H1 (cell line): Measurements from ENCODE around the gene LGALS12. TPM values are rescaled to one million over a fixed set of nuclear protein-coding genes. Genes with fewer than 3 reads are reported as not detected.

Source experiments
- FOSL1 ChIP-seq: IDR thresholded peaks from 2 replicates; pipeline ENCODE4 v1.6.1; 2011; ENCODE audit warnings: mild to moderate bottlenecking, low read depth, low read length, moderate library complexity; ENCODE audit not compliant: insufficient read depth
- SP1 ChIP-seq: IDR thresholded peaks from 2 replicates; pipeline ENCODE4 v1.6.1; 2011; ENCODE audit warnings: low read depth, low read length
- SUZ12 ChIP-seq: fragments of 200-600 bp; sonication (generic); IDR thresholded peaks from 2 replicates; pipeline ENCODE4 v1.6.1; 2012; ENCODE audit warnings: mild to moderate bottlenecking, inconsistent platforms, low read length, moderate library complexity, mixed read lengths
- TAF7 ChIP-seq: optimal IDR thresholded peaks from 2 replicates; pipeline ENCODE3; 2011; ENCODE audit warnings: low read depth, mild to moderate bottlenecking, inconsistent platforms, low read length, moderate library complexity, borderline replicate concordance
- polyA plus RNA-seq, 7 experiments: library from polyadenylated mRNA; depleted of rRNA in 3 of 7; stranded (reverse) in 5 of 7; unstranded in 2 of 7; fragments of >200 nt in 5 of 7; fragments of 200-250 nt in 2 of 7; gene quantifications; 1 replicate in 5 of 7; 2 replicates in 1 of 7; 4 replicates in 1 of 7; pipeline versions ENCODE4 v1.2.1 to v1.2.3, GENCODE V29; 2011 to 2013; ENCODE audit warnings: missing spikeins in 2 of 7, mixed read lengths in 2 of 7
- total RNA-seq: library from RNA; stranded (reverse); fragmentation: NEBNext Ultra II Directional; extraction: Animal tissue kit (Norgen Biotek cat#: 25700); gene quantifications from 2 replicates; pipeline ENCODE4 v1.2.1, GENCODE V29; 2021
- TF ChIP-seq, protein P1 (sequence below): fragments of 300-600 bp; sonication (generic); IDR thresholded peaks from 2 replicates; pipeline ENCODE4 v1.7.1; 2012; ENCODE audit warnings: low read length, moderate library complexity, mild to moderate bottlenecking, inconsistent platforms; ENCODE audit not compliant: insufficient replicate concordance

Gene LGALS12
- total and polyA plus RNA-seq, 2 of the 8 experiments (the other 6 are each of a cell fraction or from before 2014, with no cell fraction given), result 1.6 to 2.9 TPM

DNA sequence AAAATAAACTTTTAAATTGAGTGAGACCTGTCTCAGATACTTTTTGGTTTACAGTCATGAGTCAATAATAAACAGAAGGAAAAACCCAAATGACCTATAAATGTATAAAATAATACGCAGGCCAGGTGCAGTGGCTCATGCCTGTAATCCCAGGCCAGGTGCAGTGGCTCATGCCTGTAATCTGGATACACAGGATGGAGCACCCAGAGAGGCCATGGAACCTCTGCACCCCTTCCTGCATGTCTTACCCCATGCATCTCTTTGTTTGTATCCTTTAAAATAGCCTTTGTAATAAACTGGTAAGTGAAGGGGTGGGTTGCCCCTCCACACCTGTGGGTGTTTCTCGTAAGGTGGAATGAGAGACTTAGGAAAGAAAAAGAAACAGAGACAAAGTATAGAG is 21.8 kb downstream of the LGALS12 start (continued):
- TF ChIP-seq SP1, result no peak
- TF ChIP-seq, protein P1, sequence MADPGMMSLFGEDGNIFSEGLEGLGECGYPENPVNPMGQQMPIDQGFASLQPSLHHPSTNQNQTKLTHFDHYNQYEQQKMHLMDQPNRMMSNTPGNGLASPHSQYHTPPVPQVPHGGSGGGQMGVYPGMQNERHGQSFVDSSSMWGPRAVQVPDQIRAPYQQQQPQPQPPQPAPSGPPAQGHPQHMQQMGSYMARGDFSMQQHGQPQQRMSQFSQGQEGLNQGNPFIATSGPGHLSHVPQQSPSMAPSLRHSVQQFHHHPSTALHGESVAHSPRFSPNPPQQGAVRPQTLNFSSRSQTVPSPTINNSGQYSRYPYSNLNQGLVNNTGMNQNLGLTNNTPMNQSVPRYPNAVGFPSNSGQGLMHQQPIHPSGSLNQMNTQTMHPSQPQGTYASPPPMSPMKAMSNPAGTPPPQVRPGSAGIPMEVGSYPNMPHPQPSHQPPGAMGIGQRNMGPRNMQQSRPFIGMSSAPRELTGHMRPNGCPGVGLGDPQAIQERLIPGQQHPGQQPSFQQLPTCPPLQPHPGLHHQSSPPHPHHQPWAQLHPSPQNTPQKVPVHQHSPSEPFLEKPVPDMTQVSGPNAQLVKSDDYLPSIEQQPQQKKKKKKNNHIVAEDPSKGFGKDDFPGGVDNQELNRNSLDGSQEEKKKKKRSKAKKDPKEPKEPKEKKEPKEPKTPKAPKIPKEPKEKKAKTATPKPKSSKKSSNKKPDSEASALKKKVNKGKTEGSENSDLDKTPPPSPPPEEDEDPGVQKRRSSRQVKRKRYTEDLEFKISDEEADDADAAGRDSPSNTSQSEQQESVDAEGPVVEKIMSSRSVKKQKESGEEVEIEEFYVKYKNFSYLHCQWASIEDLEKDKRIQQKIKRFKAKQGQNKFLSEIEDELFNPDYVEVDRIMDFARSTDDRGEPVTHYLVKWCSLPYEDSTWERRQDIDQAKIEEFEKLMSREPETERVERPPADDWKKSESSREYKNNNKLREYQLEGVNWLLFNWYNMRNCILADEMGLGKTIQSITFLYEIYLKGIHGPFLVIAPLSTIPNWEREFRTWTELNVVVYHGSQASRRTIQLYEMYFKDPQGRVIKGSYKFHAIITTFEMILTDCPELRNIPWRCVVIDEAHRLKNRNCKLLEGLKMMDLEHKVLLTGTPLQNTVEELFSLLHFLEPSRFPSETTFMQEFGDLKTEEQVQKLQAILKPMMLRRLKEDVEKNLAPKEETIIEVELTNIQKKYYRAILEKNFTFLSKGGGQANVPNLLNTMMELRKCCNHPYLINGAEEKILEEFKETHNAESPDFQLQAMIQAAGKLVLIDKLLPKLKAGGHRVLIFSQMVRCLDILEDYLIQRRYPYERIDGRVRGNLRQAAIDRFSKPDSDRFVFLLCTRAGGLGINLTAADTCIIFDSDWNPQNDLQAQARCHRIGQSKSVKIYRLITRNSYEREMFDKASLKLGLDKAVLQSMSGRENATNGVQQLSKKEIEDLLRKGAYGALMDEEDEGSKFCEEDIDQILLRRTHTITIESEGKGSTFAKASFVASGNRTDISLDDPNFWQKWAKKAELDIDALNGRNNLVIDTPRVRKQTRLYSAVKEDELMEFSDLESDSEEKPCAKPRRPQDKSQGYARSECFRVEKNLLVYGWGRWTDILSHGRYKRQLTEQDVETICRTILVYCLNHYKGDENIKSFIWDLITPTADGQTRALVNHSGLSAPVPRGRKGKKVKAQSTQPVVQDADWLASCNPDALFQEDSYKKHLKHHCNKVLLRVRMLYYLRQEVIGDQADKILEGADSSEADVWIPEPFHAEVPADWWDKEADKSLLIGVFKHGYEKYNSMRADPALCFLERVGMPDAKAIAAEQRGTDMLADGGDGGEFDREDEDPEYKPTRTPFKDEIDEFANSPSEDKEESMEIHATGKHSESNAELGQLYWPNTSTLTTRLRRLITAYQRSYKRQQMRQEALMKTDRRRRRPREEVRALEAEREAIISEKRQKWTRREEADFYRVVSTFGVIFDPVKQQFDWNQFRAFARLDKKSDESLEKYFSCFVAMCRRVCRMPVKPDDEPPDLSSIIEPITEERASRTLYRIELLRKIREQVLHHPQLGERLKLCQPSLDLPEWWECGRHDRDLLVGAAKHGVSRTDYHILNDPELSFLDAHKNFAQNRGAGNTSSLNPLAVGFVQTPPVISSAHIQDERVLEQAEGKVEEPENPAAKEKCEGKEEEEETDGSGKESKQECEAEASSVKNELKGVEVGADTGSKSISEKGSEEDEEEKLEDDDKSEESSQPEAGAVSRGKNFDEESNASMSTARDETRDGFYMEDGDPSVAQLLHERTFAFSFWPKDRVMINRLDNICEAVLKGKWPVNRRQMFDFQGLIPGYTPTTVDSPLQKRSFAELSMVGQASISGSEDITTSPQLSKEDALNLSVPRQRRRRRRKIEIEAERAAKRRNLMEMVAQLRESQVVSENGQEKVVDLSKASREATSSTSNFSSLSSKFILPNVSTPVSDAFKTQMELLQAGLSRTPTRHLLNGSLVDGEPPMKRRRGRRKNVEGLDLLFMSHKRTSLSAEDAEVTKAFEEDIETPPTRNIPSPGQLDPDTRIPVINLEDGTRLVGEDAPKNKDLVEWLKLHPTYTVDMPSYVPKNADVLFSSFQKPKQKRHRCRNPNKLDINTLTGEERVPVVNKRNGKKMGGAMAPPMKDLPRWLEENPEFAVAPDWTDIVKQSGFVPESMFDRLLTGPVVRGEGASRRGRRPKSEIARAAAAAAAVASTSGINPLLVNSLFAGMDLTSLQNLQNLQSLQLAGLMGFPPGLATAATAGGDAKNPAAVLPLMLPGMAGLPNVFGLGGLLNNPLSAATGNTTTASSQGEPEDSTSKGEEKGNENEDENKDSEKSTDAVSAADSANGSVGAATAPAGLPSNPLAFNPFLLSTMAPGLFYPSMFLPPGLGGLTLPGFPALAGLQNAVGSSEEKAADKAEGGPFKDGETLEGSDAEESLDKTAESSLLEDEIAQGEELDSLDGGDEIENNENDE, result no peak
- no peak for TF ChIP-seq SUZ12
- no peak for TF ChIP-seq TAF7
- no peak for TF ChIP-seq FOSL1
